HepG2 (cell line): ENCODE measurements around the gene NUDT22. TPM values are rescaled to one million over a fixed set of nuclear protein-coding genes. Genes with fewer than 3 reads are reported as not detected.

Experiments
- ATAC-seq: fragments of 200-7000 bp; cut with Tn5 transposase; 3 replicates; pipeline ENCODE4 v1.9.1; 2020; ENCODE audit warnings: mild to moderate bottlenecking, moderate library complexity
- BruUV-seq: library from RNA; stranded (reverse); fragments of 400-500 nt; replicated peaks from 2 replicates; lab custom pipeline; 2021; lab: Mats Ljungman, UMichigan
- CTCF ChIA-PET: fragments of 300-600 bp; formaldehyde crosslinking; extraction: SDS; loops from one replicate; lab custom pipeline; 2021; ENCODE audit warnings: low total read pairs, inconsistent platforms, low intra/inter-chr PET ratio; lab: Yijun Ruan, JAX
- POLR2A ChIA-PET: fragments of 350-600 bp; sonication (Branson Sonifier 250); formaldehyde crosslinking; loops from one replicate; lab custom pipeline; 2020; ENCODE audit warnings: antibody characterized with exemption, inconsistent platforms; lab: Yijun Ruan, JAX
- DNase-seq: peaks from one replicate; pipeline ENCODE4 v3.0.0-alpha.2; 2015; ENCODE audit warnings: low spot score
- FAIRE-seq: peaks from 3 replicates; lab custom pipeline; 2011; peaks lifted over from hg19 to GRCh38; lab: Jason Lieb, UNC
- H2AFZ ChIP-seq: one replicate; pipeline ENCODE4 v1.6.1; 2011; ENCODE audit warnings: low read length, inconsistent platforms
- H3K27ac ChIP-seq: fragments of 300-600 bp; 3 replicates; pipeline ENCODE4 v1.8.0; 2011; ENCODE audit warnings: mixed run types, mild to moderate bottlenecking, mixed read lengths, low read length, inconsistent platforms; ENCODE audit not compliant: insufficient read depth; ENCODE audit errors: extremely low read length
- H3K27me3 ChIP-seq, 2 experiments: fragments of 200-600 bp in 1 of 2; 2 replicates in 1 of 2; 3 replicates in 1 of 2; pipeline versions ENCODE4 v1.6.0 to v1.8.0; 2011; ENCODE audit warnings: low read length in 2 of 2, mild to moderate bottlenecking in 2 of 2, moderate library complexity in 2 of 2, inconsistent platforms in 1 of 2; ENCODE audit not compliant: insufficient read depth in 2 of 2, control insufficient read depth in 1 of 2
- H3K36me3 ChIP-seq, 2 experiments: fragments of 200-600 bp in 1 of 2; replicated peaks in 1 of 2; 2 replicates in 1 of 2; 3 replicates in 1 of 2; pipeline versions ENCODE4 v1.5.1 to v1.8.0; 2011; ENCODE audit warnings: low read length in 2 of 2, inconsistent platforms in 1 of 2; ENCODE audit not compliant: insufficient read depth in 2 of 2, control insufficient read depth in 1 of 2
- H3K4me1 ChIP-seq: 2 replicates; pipeline ENCODE4 v1.5.1; 2012; ENCODE audit warnings: low read length, inconsistent platforms; ENCODE audit not compliant: insufficient read depth
- H3K4me2 ChIP-seq: 2 replicates; pipeline ENCODE4 v1.6.0; 2011; ENCODE audit warnings: low read depth, low read length, inconsistent platforms
- H3K4me3 ChIP-seq, 3 experiments: fragments of 200-600 bp in 1 of 3; sonication (generic), shearing (Covaris generic) in 1 of 3; replicated peaks in 1 of 3; 2 replicates each; pipeline ENCODE4 v1.5.1; 2011 to 2016; ENCODE audit warnings: low read length in 3 of 3, inconsistent platforms in 2 of 3, low read depth in 2 of 3, mild to moderate bottlenecking in 2 of 3, control low read depth in 1 of 3, mixed read lengths in 1 of 3; ENCODE audit not compliant: insufficient read depth in 1 of 3
- H3K79me2 ChIP-seq: one replicate; pipeline ENCODE4 v1.6.1; 2011; ENCODE audit warnings: low read length, inconsistent platforms; ENCODE audit not compliant: insufficient read depth
- H3K9ac ChIP-seq: 2 replicates; pipeline ENCODE4 v1.6.0; 2011; ENCODE audit warnings: mild to moderate bottlenecking, low read depth, low read length, inconsistent platforms; ENCODE audit not compliant: insufficient read depth
- H3K9me3 ChIP-seq: 2 replicates; pipeline ENCODE4 v1.5.1; 2012; ENCODE audit warnings: mild to moderate bottlenecking, low read length
- H4K20me1 ChIP-seq: 2 replicates; pipeline ENCODE4 v1.6.0; 2011; ENCODE audit warnings: inconsistent platforms, mild to moderate bottlenecking, low read length, moderate library complexity; ENCODE audit not compliant: insufficient read depth
- AGO1 ChIP-seq: fragments of 200-400 bp; formaldehyde crosslinking; IDR thresholded peaks from 2 replicates; pipeline ENCODE4 v1.6.1; 2017; ENCODE audit warnings: mild to moderate bottlenecking, low read depth, low read length, moderate library complexity; ENCODE audit not compliant: poor library complexity, severe bottlenecking
- AGO2 ChIP-seq: fragments of 200-400 bp; formaldehyde crosslinking; optimal IDR thresholded peaks from 2 replicates; pipeline ENCODE3; 2017; ENCODE audit warnings: mild to moderate bottlenecking, low read depth, low read length, moderate library complexity
- PCBP2 ChIP-seq: fragments of 200-400 bp; formaldehyde crosslinking; optimal IDR thresholded peaks from 2 replicates; pipeline ENCODE3; 2018; ENCODE audit warnings: low read length, low read depth; ENCODE audit not compliant: poor library complexity, severe bottlenecking
- TGIF2 ChIP-seq: IDR thresholded peaks from 2 replicates; pipeline ENCODE4 v1.6.1; 2016; ENCODE audit warnings: control low read depth, missing compliant biosample characterization
- ZBTB33 ChIP-seq: sonication (generic); formaldehyde crosslinking; IDR thresholded peaks from 2 replicates; pipeline ENCODE4 v1.4.0; 2020; ENCODE audit warnings: missing genetic modification reagents
- WGBS: methylation state at CpG from one replicate; pipeline ENCODE4 v1.1.6; 2017; ENCODE audit warnings: low lambda C conversion rate; 5-methylcytosine and 5-hydroxymethylcytosine counted together
- in situ Hi-C: cut with HindIII; loops from 2 replicates; pipeline ENCODE4 v1.10.0; 2017; ENCODE audit warnings: low pct_unique_long_range_greater_than_20kb; ENCODE audit not compliant: extremely low pct_ligation_motif_present
- intact Hi-C: fragments of 100-400 bp; cut with micrococcal nuclease; formaldehyde crosslinking; loops from one replicate; pipeline ENCODE4 v1.10.0; 2022; ENCODE audit not compliant: unreplicated experiment
- polyA plus RNA-seq, 8 experiments: library from polyadenylated mRNA; depleted of rRNA in 3 of 8; stranded (reverse) in 7 of 8; unstranded in 1 of 8; fragments of >200 nt; fragmentation: Illumina TruSeq in 4 of 8; extraction: Trizol in 4 of 8; gene quantifications; 2 replicates each; pipeline versions ENCODE4 v1.2.1 to v1.2.3, GENCODE V29; 2011 to 2016; ENCODE audit warnings: low read depth in 4 of 8, missing spikeins in 1 of 8, mixed read lengths in 1 of 8; ENCODE audit not compliant: insufficient read depth in 1 of 8
- total RNA-seq, 5 experiments: library from RNA; depleted of rRNA; stranded (reverse); fragments of >200 nt; fragmentation: Illumina TruSeq; extraction: Trizol; gene quantifications; 2 replicates each; pipeline ENCODE4 v1.2.3, GENCODE V29; 2016; ENCODE audit warnings: low read depth in 1 of 5

The NUDT22 gene
- total and polyA plus RNA-seq, 2 of the 13 experiments (the other 11 are each of a cell fraction or from before 2014, with no cell fraction given), result 33.5 to 39.8 TPM

- H3K27ac ChIP-seq, result no peak overlapping the region
- ATAC-seq (peak; percentile 26), DNase-seq (no peak), FAIRE-seq (no peak)
- H3K9me3 ChIP-seq, result no peaks in the 10 kb centered on the region
- intact Hi-C loops (no loop called here), in situ Hi-C loops (no loop called here)
- no peaks in the 10 kb centered on the region for H4K20me1 ChIP-seq
- WGBS, result 90% methylated on average over 2 of the region's 7 CpGs
- H3K27me3 ChIP-seq, result no peaks in the 10 kb centered on the region
- H3K9ac ChIP-seq, result no peak overlapping the region
- peaks cover 0 to 3% of the 10 kb centered on the region in 2 experiments; a peak in 2 of 5 replicates for H3K36me3 ChIP-seq
- ChIA-PET POLR2A (no interaction called here), CTCF (no interaction called here)
- H3K4me2 ChIP-seq, result no peak overlapping the region
- no TSS peak for BruUV-seq
- H2AFZ ChIP-seq, result no peak overlapping the region
- H3K4me3 ChIP-seq, result no peak overlapping the region
- TF ChIP-seq PCBP2 (no peak), AGO2 (peak; percentile 47)
- no peaks in the 10 kb centered on the region for H3K79me2 ChIP-seq
- H3K4me1 ChIP-seq, result peaks cover 33% of the 10 kb centered on the region
Observed at GRCh38 chr11:64219354-64219684, 6.8 kb upstream of the NUDT22 start.

- no TSS peak for BruUV-seq
- no peak overlapping the region for H3K4me3 ChIP-seq
- WGBS, result 100% methylated on average over 1 of the region's 10 CpGs
- CTCF ChIA-PET, result no interaction called here
- DNase-seq (no peak), ATAC-seq (peak; percentile 32)
- no peaks in the 10 kb centered on the region for H3K27me3 ChIP-seq
- intact Hi-C loops (no loop called here), in situ Hi-C loops (no loop called here)
- H3K4me2 ChIP-seq, result no peak overlapping the region
- H3K4me1 ChIP-seq, result peaks cover 37% of the 10 kb centered on the region
- no peaks in the 10 kb centered on the region for H3K9me3 ChIP-seq
- no peaks in the 10 kb centered on the region for H3K79me2 ChIP-seq
- TF ChIP-seq ZBTB33 (CRISPR knock-in tag) (peak; percentile 84), TGIF2 (CRISPR knock-in tag) (no peak), AGO1 (peak; percentile 8)
- TF ChIP-seq, all 625 proteins: peak for 2
- POLR2A ChIA-PET, result no interaction called here
- H2AFZ ChIP-seq, result no peak overlapping the region
- peaks cover 0 to 3% of the 10 kb centered on the region in 2 experiments; a peak in 2 of 5 replicates for H3K36me3 ChIP-seq
- no peak overlapping the region for H3K9ac ChIP-seq
- no peak overlapping the region for H3K27ac ChIP-seq
- no peaks in the 10 kb centered on the region for H4K20me1 ChIP-seq
- FAIRE-seq, result no peak
Observed at GRCh38 chr11:64219755-64220154, 6.3 kb upstream of the NUDT22 start.
